HepG2 (cell line): Measurements from ENCODE around the gene THRB. TPM values are rescaled to one million over a fixed set of nuclear protein-coding genes. Genes with fewer than 3 reads are reported as not detected.

ENCODE experiments used
- ATAC-seq: fragments of 200-7000 bp; cut with Tn5 transposase; 3 replicates; pipeline ENCODE4 v1.9.1; 2020; ENCODE audit warnings: mild to moderate bottlenecking, moderate library complexity
- BruUV-seq: library from RNA; stranded (reverse); fragments of 400-500 nt; replicated peaks from 2 replicates; lab custom pipeline; 2021; lab: Mats Ljungman, UMichigan
- CTCF ChIA-PET: fragments of 300-600 bp; formaldehyde crosslinking; extraction: SDS; loops from one replicate; lab custom pipeline; 2021; ENCODE audit warnings: low total read pairs, inconsistent platforms, low intra/inter-chr PET ratio; lab: Yijun Ruan, JAX
- POLR2A ChIA-PET: fragments of 350-600 bp; sonication (Branson Sonifier 250); formaldehyde crosslinking; loops from one replicate; lab custom pipeline; 2020; ENCODE audit warnings: antibody characterized with exemption, inconsistent platforms; lab: Yijun Ruan, JAX
- DNase-seq: peaks from one replicate; pipeline ENCODE4 v3.0.0-alpha.2; 2015; ENCODE audit warnings: low spot score
- FAIRE-seq: peaks from 3 replicates; lab custom pipeline; 2011; peaks lifted over from hg19 to GRCh38; lab: Jason Lieb, UNC
- H2AFZ ChIP-seq: one replicate; pipeline ENCODE4 v1.6.1; 2011; ENCODE audit warnings: low read length, inconsistent platforms
- H3K27ac ChIP-seq: fragments of 300-600 bp; 3 replicates; pipeline ENCODE4 v1.8.0; 2011; ENCODE audit warnings: mixed run types, mild to moderate bottlenecking, mixed read lengths, low read length, inconsistent platforms; ENCODE audit not compliant: insufficient read depth; ENCODE audit errors: extremely low read length
- H3K27me3 ChIP-seq, 2 experiments: fragments of 200-600 bp in 1 of 2; 2 replicates in 1 of 2; 3 replicates in 1 of 2; pipeline versions ENCODE4 v1.6.0 to v1.8.0; 2011; ENCODE audit warnings: low read length in 2 of 2, mild to moderate bottlenecking in 2 of 2, moderate library complexity in 2 of 2, inconsistent platforms in 1 of 2; ENCODE audit not compliant: insufficient read depth in 2 of 2, control insufficient read depth in 1 of 2
- H3K36me3 ChIP-seq, 2 experiments: fragments of 200-600 bp in 1 of 2; replicated peaks in 1 of 2; 2 replicates in 1 of 2; 3 replicates in 1 of 2; pipeline versions ENCODE4 v1.5.1 to v1.8.0; 2011; ENCODE audit warnings: low read length in 2 of 2, inconsistent platforms in 1 of 2; ENCODE audit not compliant: insufficient read depth in 2 of 2, control insufficient read depth in 1 of 2
- H3K4me1 ChIP-seq: 2 replicates; pipeline ENCODE4 v1.5.1; 2012; ENCODE audit warnings: low read length, inconsistent platforms; ENCODE audit not compliant: insufficient read depth
- H3K4me2 ChIP-seq: 2 replicates; pipeline ENCODE4 v1.6.0; 2011; ENCODE audit warnings: low read depth, low read length, inconsistent platforms
- H3K4me3 ChIP-seq, 3 experiments: fragments of 200-600 bp in 1 of 3; sonication (generic), shearing (Covaris generic) in 1 of 3; replicated peaks in 1 of 3; 2 replicates each; pipeline ENCODE4 v1.5.1; 2011 to 2016; ENCODE audit warnings: low read length in 3 of 3, inconsistent platforms in 2 of 3, low read depth in 2 of 3, mild to moderate bottlenecking in 2 of 3, control low read depth in 1 of 3, mixed read lengths in 1 of 3; ENCODE audit not compliant: insufficient read depth in 1 of 3
- H3K79me2 ChIP-seq: one replicate; pipeline ENCODE4 v1.6.1; 2011; ENCODE audit warnings: low read length, inconsistent platforms; ENCODE audit not compliant: insufficient read depth
- H3K9ac ChIP-seq: 2 replicates; pipeline ENCODE4 v1.6.0; 2011; ENCODE audit warnings: mild to moderate bottlenecking, low read depth, low read length, inconsistent platforms; ENCODE audit not compliant: insufficient read depth
- H3K9me3 ChIP-seq: 2 replicates; pipeline ENCODE4 v1.5.1; 2012; ENCODE audit warnings: mild to moderate bottlenecking, low read length
- H4K20me1 ChIP-seq: 2 replicates; pipeline ENCODE4 v1.6.0; 2011; ENCODE audit warnings: inconsistent platforms, mild to moderate bottlenecking, low read length, moderate library complexity; ENCODE audit not compliant: insufficient read depth
- FOXP1 ChIP-seq, 2 experiments: fragments of 450-650 bp in 1 of 2; IDR thresholded peaks; 2 replicates each; pipeline ENCODE4 v1.6.1; 2017 to 2018; ENCODE audit warnings: antibody characterized with exemption in 1 of 2
- KMT2B ChIP-seq: IDR thresholded peaks from 2 replicates; pipeline ENCODE4 v1.6.1; 2016; ENCODE audit warnings: missing genetic modification reagents, missing compliant biosample characterization
- MAFF ChIP-seq: IDR thresholded peaks from 2 replicates; pipeline ENCODE4 v1.6.1; 2011; ENCODE audit warnings: low read depth, low read length, improper control_type of control experiment
- MAFK ChIP-seq, 2 experiments: IDR thresholded peaks in 1 of 2; conservative IDR thresholded peaks in 1 of 2; 2 replicates each; pipeline ENCODE4 v1.6.1; 2011; ENCODE audit warnings: improper control_type of control experiment in 2 of 2, low read length in 2 of 2
- MTF1 ChIP-seq: sonication (generic); formaldehyde crosslinking; IDR thresholded peaks from 2 replicates; pipeline ENCODE4 v1.5.0; 2020; ENCODE audit warnings: missing genetic modification reagents
- RBAK ChIP-seq: sonication (generic); formaldehyde crosslinking; IDR thresholded peaks from 2 replicates; pipeline ENCODE4 v1.5.1; 2020; ENCODE audit warnings: mild to moderate bottlenecking, missing genetic modification reagents
- RXRB ChIP-seq: IDR thresholded peaks from 2 replicates; pipeline ENCODE4 v1.6.1; 2016; ENCODE audit warnings: borderline replicate concordance, missing genetic modification reagents, missing compliant biosample characterization
- SRF ChIP-seq: IDR thresholded peaks from 2 replicates; pipeline ENCODE4 v1.6.1; 2011; ENCODE audit warnings: mild to moderate bottlenecking, low read depth, low read length, moderate library complexity
- SYNCRIP ChIP-seq: fragments of 200-400 bp; formaldehyde crosslinking; IDR thresholded peaks from 2 replicates; pipeline ENCODE4 v1.6.1; 2018; ENCODE audit warnings: mild to moderate bottlenecking, low read depth, low read length; ENCODE audit not compliant: insufficient read depth
- TARDBP ChIP-seq: sonication (generic); formaldehyde crosslinking; IDR thresholded peaks from 2 replicates; pipeline ENCODE4 v1.8.0; 2022; ENCODE audit warnings: mild to moderate bottlenecking, missing genetic modification reagents
- ZNF367 ChIP-seq: sonication (generic); formaldehyde crosslinking; IDR thresholded peaks from 2 replicates; pipeline ENCODE4 v1.4.0; 2020; ENCODE audit warnings: missing genetic modification reagents, borderline replicate concordance
- ZNF644 ChIP-seq: IDR thresholded peaks from 2 replicates; pipeline ENCODE4 v1.6.1; 2016; ENCODE audit warnings: low read depth
- ZNF713 ChIP-seq: sonication (generic); formaldehyde crosslinking; IDR thresholded peaks from 2 replicates; pipeline ENCODE4 v1.4.0; 2020; ENCODE audit warnings: mild to moderate bottlenecking, missing genetic modification reagents
- ZNF776 ChIP-seq: sonication (generic); formaldehyde crosslinking; IDR thresholded peaks from 2 replicates; pipeline ENCODE4 v1.4.0; 2020; ENCODE audit warnings: mild to moderate bottlenecking, missing genetic modification reagents
- WGBS: methylation state at CpG from one replicate; pipeline ENCODE4 v1.1.6; 2017; ENCODE audit warnings: low lambda C conversion rate; 5-methylcytosine and 5-hydroxymethylcytosine counted together
- in situ Hi-C: cut with HindIII; loops from 2 replicates; pipeline ENCODE4 v1.10.0; 2017; ENCODE audit warnings: low pct_unique_long_range_greater_than_20kb; ENCODE audit not compliant: extremely low pct_ligation_motif_present
- intact Hi-C: fragments of 100-400 bp; cut with micrococcal nuclease; formaldehyde crosslinking; loops from one replicate; pipeline ENCODE4 v1.10.0; 2022; ENCODE audit not compliant: unreplicated experiment
- polyA plus RNA-seq, 8 experiments: library from polyadenylated mRNA; depleted of rRNA in 3 of 8; stranded (reverse) in 7 of 8; unstranded in 1 of 8; fragments of >200 nt; fragmentation: Illumina TruSeq in 4 of 8; extraction: Trizol in 4 of 8; gene quantifications; 2 replicates each; pipeline versions ENCODE4 v1.2.1 to v1.2.3, GENCODE V29; 2011 to 2016; ENCODE audit warnings: low read depth in 4 of 8, missing spikeins in 1 of 8, mixed read lengths in 1 of 8; ENCODE audit not compliant: insufficient read depth in 1 of 8
- total RNA-seq, 5 experiments: library from RNA; depleted of rRNA; stranded (reverse); fragments of >200 nt; fragmentation: Illumina TruSeq; extraction: Trizol; gene quantifications; 2 replicates each; pipeline ENCODE4 v1.2.3, GENCODE V29; 2016; ENCODE audit warnings: low read depth in 1 of 5
- TF ChIP-seq, protein P1 (sequence below): sonication (generic); formaldehyde crosslinking; IDR thresholded peaks from 2 replicates; pipeline ENCODE4 v1.5.0; 2020; ENCODE audit warnings: mild to moderate bottlenecking, missing genetic modification reagents
- TF ChIP-seq, protein P2 (sequence below): sonication (generic); formaldehyde crosslinking; IDR thresholded peaks from 2 replicates; pipeline ENCODE4 v1.4.0; 2020; ENCODE audit warnings: missing genetic modification reagents, low read depth, mild to moderate bottlenecking, borderline replicate concordance

Gene THRB
- total and polyA plus RNA-seq, 2 of the 13 experiments (the other 11 are each of a cell fraction or from before 2014, with no cell fraction given), result 4.7 to 22.7 TPM

GRCh38 chr3:24428481-24428880 lies 66.2 kb downstream of the THRB start:
- 94% methylated on average over 2 of the region's 2 CpGs for WGBS
- POLR2A ChIA-PET, result no interaction called here
- no TSS peak for BruUV-seq
- no peak overlapping the region for H3K4me2 ChIP-seq
- intact Hi-C loops, result no loop called here
- no peaks in the 10 kb centered on the region for H3K27me3 ChIP-seq
- H3K9ac ChIP-seq, result no peak overlapping the region
- H4K20me1 ChIP-seq, result no peaks in the 10 kb centered on the region
- no peak overlapping the region for H3K4me3 ChIP-seq
- TF ChIP-seq MAFF, result peak; percentile 65; the same call in 1 of the 2 replicates
- no peak for TF ChIP-seq MTF1 (CRISPR knock-in tag)
- TF ChIP-seq MAFK (conservative IDR thresholded peaks at IDR 0.05 in 1 of 2, IDR thresholded peaks at IDR 0.05 in 1 of 2; ENCODE audit: low read length in 2 of 2), result peak; percentile 69 to 84
- no peak overlapping the region for H3K27ac ChIP-seq
- no peak for FAIRE-seq
- peaks cover 6% of the 10 kb centered on the region for H3K4me1 ChIP-seq
- CTCF ChIA-PET, result no interaction called here
- in situ Hi-C loops, result no loop called here
- no peaks in the 10 kb centered on the region; a peak in 3 of 5 replicates for H3K36me3 ChIP-seq
- DNase-seq, result no peak
- ATAC-seq, result no peak
- H3K9me3 ChIP-seq, result no peaks in the 10 kb centered on the region
- H3K79me2 ChIP-seq, result peaks cover 11% of the 10 kb centered on the region
- H2AFZ ChIP-seq, result no peak overlapping the region

DNA sequence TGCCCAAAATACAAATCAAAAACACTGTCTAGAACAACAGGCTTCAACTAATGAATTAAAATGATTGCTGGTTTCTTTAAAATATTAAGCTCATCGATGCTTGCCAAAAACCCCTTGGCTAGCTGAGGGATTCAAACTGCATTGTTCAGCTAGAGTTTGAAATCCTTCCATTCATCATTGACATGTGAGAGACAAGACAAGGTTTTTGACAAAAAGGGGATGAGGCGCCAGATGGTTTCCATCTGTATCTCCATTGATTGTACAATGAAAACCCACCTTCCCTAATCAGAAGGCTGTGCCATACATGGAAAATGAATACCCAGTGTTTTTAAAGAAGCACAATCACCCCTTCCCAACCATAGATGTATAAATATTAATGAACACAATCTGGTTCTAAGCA lies 67.8 kb downstream of the THRB start:
- BruUV-seq, result no TSS peak
- H3K9me3 ChIP-seq, result no peaks in the 10 kb centered on the region
- no peak for ATAC-seq
- no peak overlapping the region for H3K4me2 ChIP-seq
- no peak overlapping the region for H3K27ac ChIP-seq
- 100% methylated on average over 2 of the region's 2 CpGs for WGBS
- H3K36me3 ChIP-seq, result no peaks in the 10 kb centered on the region; a peak in 2 of 5 replicates
- H3K4me3 ChIP-seq, result no peak overlapping the region
- in situ Hi-C loops, result no loop called here
- no peaks in the 10 kb centered on the region for H4K20me1 ChIP-seq
- no peak for DNase-seq
- FAIRE-seq, result no peak
- intact Hi-C loops, result no loop called here
- H2AFZ ChIP-seq, result no peak overlapping the region
- ChIA-PET CTCF (no interaction called here), POLR2A (interaction anchor here (1.6 kb wide), 1 partner anchor 24 kb away, joined by 7 read pairs; no protein-coding TSS in a partner anchor)
- H3K4me1 ChIP-seq, result no peaks in the 10 kb centered on the region
- H3K79me2 ChIP-seq, result peaks cover 5% of the 10 kb centered on the region
- H3K27me3 ChIP-seq, result no peaks in the 10 kb centered on the region
- H3K9ac ChIP-seq, result no peak overlapping the region
- TF ChIP-seq RBAK (CRISPR knock-in tag) (no peak), ZNF776 (CRISPR knock-in tag) (no peak), SRF (no peak), SYNCRIP (no peak), ZNF644 (CRISPR knock-in tag) (no peak), ZNF713 (CRISPR knock-in tag) (no peak), TARDBP (CRISPR knock-in tag) (no peak), ZNF367 (CRISPR knock-in tag) (no peak), RXRB (CRISPR knock-in tag) (no peak), FOXP1 (IDR thresholded peaks at IDR 0.05) (no peak), FOXP1 (CRISPR knock-in tag; IDR thresholded peaks at IDR 0.05) (no peak), KMT2B (no peak)
- TF ChIP-seq, protein P1, sequence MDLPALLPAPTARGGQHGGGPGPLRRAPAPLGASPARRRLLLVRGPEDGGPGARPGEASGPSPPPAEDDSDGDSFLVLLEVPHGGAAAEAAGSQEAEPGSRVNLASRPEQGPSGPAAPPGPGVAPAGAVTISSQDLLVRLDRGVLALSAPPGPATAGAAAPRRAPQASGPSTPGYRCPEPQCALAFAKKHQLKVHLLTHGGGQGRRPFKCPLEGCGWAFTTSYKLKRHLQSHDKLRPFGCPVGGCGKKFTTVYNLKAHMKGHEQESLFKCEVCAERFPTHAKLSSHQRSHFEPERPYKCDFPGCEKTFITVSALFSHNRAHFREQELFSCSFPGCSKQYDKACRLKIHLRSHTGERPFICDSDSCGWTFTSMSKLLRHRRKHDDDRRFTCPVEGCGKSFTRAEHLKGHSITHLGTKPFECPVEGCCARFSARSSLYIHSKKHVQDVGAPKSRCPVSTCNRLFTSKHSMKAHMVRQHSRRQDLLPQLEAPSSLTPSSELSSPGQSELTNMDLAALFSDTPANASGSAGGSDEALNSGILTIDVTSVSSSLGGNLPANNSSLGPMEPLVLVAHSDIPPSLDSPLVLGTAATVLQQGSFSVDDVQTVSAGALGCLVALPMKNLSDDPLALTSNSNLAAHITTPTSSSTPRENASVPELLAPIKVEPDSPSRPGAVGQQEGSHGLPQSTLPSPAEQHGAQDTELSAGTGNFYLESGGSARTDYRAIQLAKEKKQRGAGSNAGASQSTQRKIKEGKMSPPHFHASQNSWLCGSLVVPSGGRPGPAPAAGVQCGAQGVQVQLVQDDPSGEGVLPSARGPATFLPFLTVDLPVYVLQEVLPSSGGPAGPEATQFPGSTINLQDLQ (CRISPR knock-in tag), result no peak
- TF ChIP-seq, protein P2, sequence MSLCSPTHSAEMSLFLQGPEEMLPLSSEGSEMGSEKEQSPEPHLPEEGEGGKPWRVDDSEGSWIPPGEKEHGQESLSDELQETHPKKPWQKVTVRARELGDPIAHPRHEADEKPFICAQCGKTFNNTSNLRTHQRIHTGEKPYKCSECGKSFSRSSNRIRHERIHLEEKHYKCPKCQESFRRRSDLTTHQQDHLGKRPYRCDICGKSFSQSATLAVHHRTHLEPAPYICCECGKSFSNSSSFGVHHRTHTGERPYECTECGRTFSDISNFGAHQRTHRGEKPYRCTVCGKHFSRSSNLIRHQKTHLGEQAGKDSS, result no peak
